ENCODE data around the gene THSD4.

THSD4 gene

GRCh38 chr15:71517751-71518150 is 402.5 kb downstream of the THSD4 start:
- no peak for DNase-seq

- no peak for DNase-seq
These were observed 403.4 kb downstream of the THSD4 start for GRCh38 chr15:71518661-71519060.

- DNase-seq: no peak
These were observed 411.0 kb downstream of the THSD4 start for GRCh38 chr15:71526060-71526820.

- no peak for DNase-seq
These were observed 414.1 kb downstream of the THSD4 start for GRCh38 chr15:71529361-71529760.

- DNase-seq: no peak
These were observed 414.8 kb downstream of the THSD4 start for GRCh38 chr15:71530116-71530515.

GRCh38 chr15:71532994-71533393 is 417.7 kb downstream of the THSD4 start:
- no peak for DNase-seq

- DNase-seq: no peak
These were observed 422.9 kb downstream of the THSD4 start for GRCh38 chr15:71538181-71538580.

GRCh38 chr15:71541746-71542145 is 426.5 kb downstream of the THSD4 start:
- no peak for DNase-seq

GRCh38 chr15:71542836-71543235 is 427.6 kb downstream of the THSD4 start:
- no peak for DNase-seq

- no peak for DNase-seq
These were observed 428.1 kb downstream of the THSD4 start for GRCh38 chr15:71543413-71543812.

- DNase-seq: no peak
These were observed 430.0 kb downstream of the THSD4 start for GRCh38 chr15:71545223-71545760.

GRCh38 chr15:71545923-71546322 is 430.7 kb downstream of the THSD4 start:
- no peak for DNase-seq

GRCh38 chr15:71547011-71547410 is 431.7 kb downstream of the THSD4 start:
- peak; percentile 19 for DNase-seq

- no peak for DNase-seq
These were observed 433.1 kb downstream of the THSD4 start for GRCh38 chr15:71548401-71548807.

GRCh38 chr15:71549091-71549490 is 433.8 kb downstream of the THSD4 start:
- no peak for DNase-seq

- no peak for DNase-seq
These were observed 434.4 kb downstream of the THSD4 start for GRCh38 chr15:71549697-71550096.

- no peak for DNase-seq
These were observed 436.3 kb downstream of the THSD4 start for GRCh38 chr15:71551566-71551965.

- no peak for DNase-seq
These were observed 443.8 kb downstream of the THSD4 start for GRCh38 chr15:71559098-71559497.

- DNase-seq: no peak
These were observed 444.3 kb downstream of the THSD4 start for GRCh38 chr15:71559616-71560015.

GRCh38 chr15:71562251-71562650 is 447.0 kb downstream of the THSD4 start:
- no peak for DNase-seq

GRCh38 chr15:71564217-71564616 is 448.9 kb downstream of the THSD4 start:
- no peak for DNase-seq

GRCh38 chr15:71565006-71565405 is 449.7 kb downstream of the THSD4 start:
- DNase-seq: no peak

- DNase-seq: no peak
These were observed 450.4 kb downstream of the THSD4 start for GRCh38 chr15:71565631-71566160.

GRCh38 chr15:71566226-71566625 is 451.0 kb downstream of the THSD4 start:
- DNase-seq: no peak

GRCh38 chr15:71567173-71567572 is 451.9 kb downstream of the THSD4 start:
- DNase-seq: no peak
